HG02763 (cell line): ENCODE data around the gene GHR.

Experiments
- ATAC-seq: cut with Tn5 transposase; IDR thresholded peaks from one replicate; pipeline ENCODE4 v1.9.1; 2021; ENCODE audit warnings: mild to moderate bottlenecking, moderate library complexity; ENCODE audit not compliant: unreplicated experiment

Gene GHR

DNA sequence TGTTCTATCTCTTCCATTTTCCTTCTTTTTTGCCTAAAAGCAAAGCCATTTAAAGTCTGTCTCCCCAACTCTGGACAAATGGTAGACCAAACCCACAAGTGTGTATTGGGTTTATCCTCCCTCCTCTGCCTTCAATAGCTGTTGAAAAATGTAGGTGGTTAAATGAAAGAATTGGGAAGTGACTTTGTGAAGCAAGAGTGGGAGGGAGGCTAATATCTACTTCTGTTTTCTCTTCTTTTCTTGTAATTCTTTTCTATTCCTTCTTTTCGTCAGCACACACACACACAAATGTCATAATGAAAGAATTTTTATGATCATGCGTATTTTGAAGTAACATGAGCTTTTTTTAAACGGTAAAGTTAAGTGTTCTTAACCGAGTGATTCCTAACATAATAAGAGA is 337.2 kb downstream of the GHR start:
- ATAC-seq: no peak

DNA sequence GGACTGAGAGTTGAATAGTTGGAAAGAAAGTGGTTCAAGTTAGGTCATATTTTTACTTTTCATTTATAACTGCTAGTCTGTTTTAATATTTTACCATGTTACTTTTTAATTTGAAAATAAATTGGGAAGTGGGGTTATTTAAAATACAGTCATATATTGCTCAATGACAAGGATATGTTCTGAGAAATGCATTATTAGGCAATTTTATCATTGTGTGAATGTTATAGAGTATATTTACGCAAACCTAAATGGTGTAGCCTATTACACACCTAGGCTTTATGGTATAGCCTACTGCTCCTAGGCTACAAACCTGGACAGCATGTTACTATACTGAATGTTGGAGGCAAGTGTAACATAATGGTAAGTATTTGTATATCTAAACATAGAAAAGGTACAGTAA is 338.6 kb downstream of the GHR start:
- no peak for ATAC-seq

DNA sequence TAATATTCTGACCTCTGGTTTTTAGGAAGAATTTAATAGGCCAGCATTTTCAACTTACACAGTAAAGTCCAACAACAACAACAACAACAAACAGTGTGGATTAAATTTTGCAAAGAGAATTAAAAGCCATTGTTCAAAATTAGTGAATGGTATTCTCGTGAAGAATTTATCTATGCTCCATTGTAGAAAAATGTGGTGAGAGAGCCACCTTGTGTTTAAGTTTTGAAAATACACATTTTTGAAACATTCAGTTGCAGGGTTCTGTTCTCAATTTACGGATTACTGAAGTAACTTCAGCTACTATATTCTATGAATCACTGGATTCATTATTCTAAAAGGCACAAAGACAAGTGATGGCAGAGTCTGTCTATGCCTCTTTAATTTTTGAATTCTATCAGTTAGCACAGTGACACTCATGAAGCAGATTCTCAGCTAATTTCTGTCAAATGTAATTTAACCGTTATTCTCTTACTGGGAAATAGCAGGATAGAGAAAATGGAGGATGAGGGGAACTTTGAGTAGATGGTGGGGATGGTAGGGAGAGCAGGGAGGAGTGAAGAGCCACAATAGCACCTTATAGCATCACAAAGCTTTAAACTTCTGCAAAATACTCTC is 344.4 kb downstream of the GHR start:
- ATAC-seq: no peak

DNA sequence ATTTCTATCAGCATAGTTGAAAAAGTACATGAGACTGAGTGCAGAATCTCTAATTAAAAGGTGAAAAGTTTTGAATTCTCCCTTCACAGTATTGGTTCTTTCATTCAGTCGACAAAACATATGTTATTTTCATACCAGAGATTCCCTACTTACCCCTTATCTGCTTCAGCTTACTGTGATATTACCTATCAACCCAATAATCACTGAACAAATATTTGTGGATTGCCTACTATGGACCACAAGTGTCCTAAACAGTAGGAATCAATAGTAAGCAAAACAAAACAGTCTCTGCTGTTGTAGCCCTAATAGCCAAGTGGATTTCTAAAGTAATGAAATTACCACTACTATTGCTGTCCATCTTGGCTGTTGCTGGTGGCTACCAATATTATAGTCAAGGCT is 344.9 kb downstream of the GHR start:
- ATAC-seq: no peak

DNA sequence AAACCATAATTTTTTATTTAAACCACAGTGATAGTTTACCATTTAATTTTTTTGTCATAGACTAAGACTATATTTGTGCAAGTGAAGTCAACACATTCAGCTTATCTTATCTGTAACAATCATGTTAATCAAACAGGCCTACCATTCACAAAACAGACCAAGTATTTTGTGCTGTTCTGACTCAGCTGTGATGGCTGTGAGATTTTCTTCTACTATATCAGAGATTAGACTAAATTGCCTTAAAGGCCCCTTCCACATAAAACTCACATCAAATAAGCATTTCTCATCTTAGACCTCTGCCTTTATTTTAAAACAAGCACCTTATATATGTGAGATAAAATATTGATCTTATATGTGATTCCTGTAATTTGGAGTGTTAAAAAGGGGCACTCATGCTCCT is 346.8 kb downstream of the GHR start:
- ATAC-seq: no peak
